ENCODE results near the gene CBLB.

Gene CBLB

DNA sequence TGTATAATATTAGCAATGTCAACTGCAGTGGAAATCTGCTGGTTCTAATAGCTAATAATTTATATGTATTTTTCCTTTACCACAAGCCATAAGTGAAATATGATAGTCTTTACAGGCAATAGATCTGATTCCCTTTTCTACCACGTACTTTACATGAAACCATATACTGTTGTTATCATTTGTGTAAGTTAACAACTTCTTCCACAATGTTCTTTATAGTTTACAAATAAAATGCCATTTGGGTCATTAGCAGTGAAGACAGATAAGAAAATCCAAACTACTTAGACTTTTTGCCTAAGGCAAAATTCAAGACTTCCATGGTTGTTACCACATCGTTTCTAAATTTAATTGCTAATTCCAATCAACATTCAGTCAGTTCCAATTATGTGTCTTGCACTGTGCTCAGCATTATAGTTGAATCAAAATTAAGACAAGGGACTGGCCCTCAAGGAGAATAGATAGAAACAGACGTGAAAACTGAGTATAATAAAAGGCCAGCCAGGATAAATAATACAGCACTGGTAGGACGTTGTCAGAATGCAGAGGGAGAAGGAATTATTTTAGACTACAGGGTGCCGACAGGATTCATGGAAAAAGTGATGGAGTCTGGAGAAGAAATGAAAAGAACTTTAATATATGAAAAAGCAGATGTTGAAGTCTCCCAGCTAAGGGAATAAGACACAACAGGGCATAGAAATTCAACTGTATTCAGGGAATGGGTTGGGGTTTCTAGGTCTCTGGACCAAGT lies 252.3 kb downstream of the CBLB start:
- no peak for DNase-seq (ENCODE audit: low spot score)

DNA sequence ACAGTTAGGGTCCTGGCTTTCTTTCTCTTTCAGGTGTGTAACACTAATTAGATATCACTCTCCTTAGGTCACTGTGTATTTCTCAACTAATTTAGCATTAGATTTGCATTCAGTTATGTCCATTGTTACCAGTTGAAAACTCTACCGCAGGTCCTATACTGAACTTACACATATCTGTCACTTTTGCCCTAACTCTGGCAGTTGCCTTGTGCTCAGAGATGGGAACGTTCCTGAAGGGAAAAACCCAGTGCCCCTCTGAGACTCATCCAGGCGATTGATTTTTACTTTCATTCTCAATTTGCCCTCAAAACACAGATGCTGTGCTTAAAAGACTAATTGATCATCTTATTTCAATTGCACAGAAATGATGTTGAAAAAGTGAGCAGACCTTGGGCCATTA lies 253.0 kb downstream of the CBLB start:
- DNase-seq (ENCODE audit: low spot score) = no peak

DNA sequence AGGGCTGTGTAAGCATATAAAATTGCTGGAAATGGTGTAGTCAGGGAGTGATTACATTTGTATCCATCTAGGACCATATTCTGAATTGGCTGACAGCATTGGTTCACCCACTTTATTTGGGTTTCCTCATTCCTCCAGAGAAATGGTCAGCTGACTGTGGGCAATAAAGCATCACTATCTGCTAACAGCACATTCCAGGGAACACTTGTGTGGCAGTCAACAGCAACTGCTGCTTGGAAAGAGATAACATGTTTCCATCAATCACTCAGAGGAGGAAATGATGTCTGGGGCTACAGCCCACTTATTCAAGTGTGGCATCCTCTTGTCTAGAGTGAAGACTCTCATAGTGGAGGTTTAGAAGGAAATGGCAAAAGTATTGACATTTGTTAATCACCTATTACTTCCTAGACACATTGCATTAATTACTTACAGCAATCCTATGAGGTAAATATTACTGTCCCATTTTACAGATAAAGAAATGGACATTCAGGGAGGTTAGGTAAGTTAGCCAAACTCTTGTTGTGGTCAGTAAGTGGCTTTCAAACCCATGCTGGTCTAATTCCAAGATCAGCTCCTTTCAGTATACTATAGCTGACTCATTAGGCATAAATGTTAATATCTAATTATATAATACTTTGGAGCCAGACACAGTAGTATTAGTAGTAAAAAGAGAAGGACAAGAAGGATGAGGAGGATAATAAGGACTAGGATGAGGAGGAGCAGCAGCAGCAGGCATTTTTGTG lies 254.4 kb downstream of the CBLB start:
- DNase-seq (ENCODE audit: low spot score) = no peak

DNA sequence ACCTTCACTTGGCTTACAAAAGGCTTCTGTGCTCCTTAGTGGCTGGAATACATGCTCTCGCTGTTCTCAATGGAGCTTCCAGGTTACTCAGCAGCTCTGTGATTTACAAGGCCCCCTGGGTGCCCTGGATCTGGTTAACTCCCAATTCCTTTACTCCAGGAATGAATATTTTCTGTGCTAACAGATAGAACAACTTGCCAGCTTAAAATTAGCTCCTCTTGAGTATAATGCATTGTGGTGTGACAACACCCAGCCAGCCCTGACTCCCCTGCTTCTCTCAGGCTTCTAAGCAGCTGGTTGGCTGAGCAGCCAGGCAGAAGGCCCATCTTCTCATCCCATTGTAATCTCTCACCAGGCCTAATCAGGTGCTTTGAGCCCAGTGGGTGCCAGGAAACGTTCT lies 255.7 kb downstream of the CBLB start:
- DNase-seq (ENCODE audit: low spot score) = no peak

DNA sequence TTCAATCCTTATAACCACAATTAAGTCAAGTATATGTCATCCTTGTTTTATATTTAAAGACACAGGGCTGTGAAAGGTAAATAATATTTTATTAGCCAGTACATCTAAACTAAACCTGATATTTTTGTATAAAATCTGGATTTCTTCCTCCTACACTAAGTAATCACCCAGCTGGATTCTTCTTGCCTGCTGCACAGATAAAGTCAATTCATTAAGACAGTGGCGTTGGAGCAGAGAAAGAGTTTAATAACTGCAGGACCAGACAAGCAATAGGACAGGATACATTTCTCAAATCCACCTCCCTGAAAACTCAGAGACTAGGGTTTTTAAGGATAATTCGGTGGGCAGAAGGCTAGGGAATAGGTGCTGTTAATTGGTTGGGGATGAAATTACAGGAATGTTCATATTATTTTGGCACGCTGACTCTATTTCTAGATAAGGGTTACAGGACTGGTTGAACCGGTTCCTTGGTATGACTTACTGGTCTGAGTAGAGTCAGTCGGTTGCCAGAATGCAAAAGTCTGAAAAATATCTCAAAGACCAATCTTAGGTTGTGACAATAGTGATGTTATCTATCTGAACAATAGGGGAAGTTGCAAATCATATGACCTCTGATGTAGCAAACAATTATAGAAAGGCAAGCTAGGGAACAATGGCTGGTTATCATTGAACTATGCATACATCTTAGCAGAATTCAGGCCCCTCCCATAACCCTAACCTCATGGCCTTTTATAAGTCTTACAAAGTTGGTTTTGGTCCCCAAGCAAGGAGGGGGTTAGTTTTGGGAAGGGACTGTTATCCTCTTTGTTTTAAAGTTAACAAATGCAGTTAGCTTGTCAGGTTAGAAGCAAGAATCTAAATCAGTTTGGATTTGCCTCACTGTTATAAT lies 257.3 kb downstream of the CBLB start:
- DNase-seq (ENCODE audit: low spot score) = no peak

DNA sequence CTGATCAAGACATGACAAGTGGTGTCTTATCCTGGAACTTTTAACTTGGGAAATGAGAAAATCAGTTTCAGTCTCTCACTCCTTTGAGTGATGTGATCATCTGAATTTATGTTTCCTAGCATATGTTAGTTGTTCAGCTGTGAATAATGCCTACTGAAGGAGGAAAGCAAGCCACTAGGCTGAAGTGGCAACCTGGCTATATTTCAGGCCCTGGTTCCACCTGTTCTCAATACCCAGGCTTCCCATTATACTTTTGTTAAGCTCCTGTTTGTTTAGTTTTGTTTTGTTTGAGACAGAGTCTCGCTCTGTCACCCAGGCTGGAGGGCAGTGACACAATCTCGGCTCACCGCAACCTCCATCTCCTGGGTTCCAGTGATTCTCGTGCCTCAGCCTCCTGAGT lies 258.3 kb downstream of the CBLB start:
- no peak for DNase-seq (ENCODE audit: low spot score)

DNA sequence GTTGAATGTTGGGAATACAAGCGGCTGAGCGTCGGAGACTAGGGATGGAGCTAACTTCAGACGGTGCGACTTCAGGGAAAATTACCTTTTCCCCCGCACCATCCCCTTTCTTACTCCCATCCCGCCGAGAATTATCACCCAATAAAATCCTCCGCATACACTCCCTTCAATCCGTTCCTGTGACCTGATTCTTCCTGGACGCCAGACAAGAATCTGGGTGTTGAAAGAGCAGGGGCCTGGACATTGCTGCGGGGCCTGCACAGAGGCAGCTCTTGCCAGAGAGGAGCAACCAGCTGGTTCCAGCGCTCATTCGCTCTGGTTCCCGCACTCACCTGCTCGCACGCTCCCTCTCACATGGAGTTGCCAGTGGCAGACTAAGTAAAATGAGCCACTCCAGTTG lies 260.2 kb downstream of the CBLB start:
- DNase-seq (ENCODE audit: low spot score) = no peak

DNA sequence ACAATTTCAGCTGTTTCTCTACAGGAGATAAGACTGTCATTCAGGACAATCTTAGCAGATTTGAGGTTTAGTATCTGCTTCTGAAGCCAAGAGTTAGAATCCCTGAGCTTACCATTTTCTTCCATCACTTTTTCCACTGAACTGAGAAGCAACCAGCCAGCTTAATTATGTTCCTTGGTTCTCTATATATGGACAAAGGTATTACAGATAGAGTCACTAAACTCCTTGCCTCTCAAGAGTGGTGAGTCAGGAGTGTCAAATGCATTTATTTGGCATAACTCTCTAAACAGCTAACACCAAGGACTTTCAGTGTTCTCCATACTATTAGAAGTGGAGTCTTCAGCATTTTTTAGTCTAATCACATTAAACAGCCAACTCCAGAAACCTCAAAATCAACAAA lies 262.8 kb downstream of the CBLB start:
- no peak for DNase-seq (ENCODE audit: low spot score)
